ENCODE results near the gene SLC6A11. TPM values are rescaled to one million over a fixed set of nuclear protein-coding genes. Genes with fewer than 3 reads are reported as not detected.

Gene SLC6A11
- polyA plus RNA-seq, 1 experiment, result not detected

DNA sequence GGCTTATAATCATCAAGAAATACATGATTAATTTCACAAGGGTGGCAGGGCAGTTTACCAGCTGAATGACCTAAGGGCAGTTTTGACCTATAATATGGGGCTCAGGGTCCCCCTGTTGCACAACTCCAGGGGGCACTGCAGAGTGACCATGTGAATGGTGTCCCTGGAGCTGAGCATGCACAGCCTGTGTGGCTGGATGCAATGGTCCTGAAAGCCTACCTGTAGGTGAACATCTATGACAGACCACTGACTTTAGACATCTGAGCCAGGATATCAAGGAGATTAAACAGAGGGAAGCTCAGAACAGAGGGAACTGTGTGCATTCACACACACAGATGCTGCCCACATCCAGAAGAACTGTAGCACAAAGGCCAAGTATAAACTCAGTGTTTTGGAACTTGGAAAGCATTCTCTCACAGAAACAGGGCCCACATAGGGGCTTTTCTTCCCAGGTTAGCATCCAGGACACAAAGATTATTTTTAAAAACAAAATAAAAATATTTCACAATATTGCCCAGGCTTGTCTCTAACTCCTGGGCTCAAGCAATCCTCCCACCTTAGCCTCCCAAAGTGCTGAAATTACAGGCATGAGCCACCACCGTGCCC lies 7.8 kb upstream of the SLC6A11 start:
- Histone ChIP-seq H3K27me3 (ENCODE audit: control insufficient read depth, insufficient read depth, low read length) (no peaks in the 10 kb centered on the region), H3K4me3 (ENCODE audit: low read depth, low read length) (no peak overlapping the region), H3K36me3 (ENCODE audit: control insufficient read depth, insufficient read depth, low read length) (no peaks in the 10 kb centered on the region)
- POLR2A ChIA-PET, result no interaction called here
- CTCF ChIA-PET, result no interaction called here
- TF ChIP-seq, protein P1, sequence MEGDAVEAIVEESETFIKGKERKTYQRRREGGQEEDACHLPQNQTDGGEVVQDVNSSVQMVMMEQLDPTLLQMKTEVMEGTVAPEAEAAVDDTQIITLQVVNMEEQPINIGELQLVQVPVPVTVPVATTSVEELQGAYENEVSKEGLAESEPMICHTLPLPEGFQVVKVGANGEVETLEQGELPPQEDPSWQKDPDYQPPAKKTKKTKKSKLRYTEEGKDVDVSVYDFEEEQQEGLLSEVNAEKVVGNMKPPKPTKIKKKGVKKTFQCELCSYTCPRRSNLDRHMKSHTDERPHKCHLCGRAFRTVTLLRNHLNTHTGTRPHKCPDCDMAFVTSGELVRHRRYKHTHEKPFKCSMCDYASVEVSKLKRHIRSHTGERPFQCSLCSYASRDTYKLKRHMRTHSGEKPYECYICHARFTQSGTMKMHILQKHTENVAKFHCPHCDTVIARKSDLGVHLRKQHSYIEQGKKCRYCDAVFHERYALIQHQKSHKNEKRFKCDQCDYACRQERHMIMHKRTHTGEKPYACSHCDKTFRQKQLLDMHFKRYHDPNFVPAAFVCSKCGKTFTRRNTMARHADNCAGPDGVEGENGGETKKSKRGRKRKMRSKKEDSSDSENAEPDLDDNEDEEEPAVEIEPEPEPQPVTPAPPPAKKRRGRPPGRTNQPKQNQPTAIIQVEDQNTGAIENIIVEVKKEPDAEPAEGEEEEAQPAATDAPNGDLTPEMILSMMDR (IDR thresholded peaks at IDR 0.05; ENCODE audit: insufficient read depth, low read depth, low read length), result no peak
- DNase-seq (ENCODE audit: low read depth), result no peak

DNA sequence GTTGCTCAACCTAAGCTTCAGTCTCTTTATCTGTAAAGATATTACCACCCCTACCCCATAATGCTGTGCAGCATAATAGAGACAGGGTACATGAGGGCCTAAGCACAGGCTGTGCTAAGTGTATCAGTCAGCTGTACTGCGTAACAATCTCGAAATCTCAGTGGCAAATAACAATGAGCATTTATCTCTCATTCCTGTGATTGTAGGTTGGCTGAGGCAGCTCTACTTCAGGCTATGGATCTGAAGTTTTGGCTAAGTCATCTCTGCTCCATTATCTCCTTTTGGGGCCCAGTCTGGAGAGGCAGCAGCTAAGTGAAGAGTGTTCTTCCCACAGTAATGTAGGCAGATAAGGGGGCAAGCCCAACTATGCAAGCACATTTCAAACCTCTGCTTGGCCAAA lies 7.1 kb upstream of the SLC6A11 start:
- TF ChIP-seq, protein P1 (IDR thresholded peaks at IDR 0.05; ENCODE audit: insufficient read depth, low read depth, low read length), result no peak
- DNase-seq (ENCODE audit: low read depth), result no peak
- Histone ChIP-seq H3K4me3 (ENCODE audit: low read depth, low read length) (no peak overlapping the region), H3K27me3 (ENCODE audit: control insufficient read depth, insufficient read depth, low read length) (no peaks in the 10 kb centered on the region), H3K36me3 (ENCODE audit: control insufficient read depth, insufficient read depth, low read length) (no peaks in the 10 kb centered on the region)
- ChIA-PET POLR2A (no interaction called here), CTCF (no interaction called here)

DNA sequence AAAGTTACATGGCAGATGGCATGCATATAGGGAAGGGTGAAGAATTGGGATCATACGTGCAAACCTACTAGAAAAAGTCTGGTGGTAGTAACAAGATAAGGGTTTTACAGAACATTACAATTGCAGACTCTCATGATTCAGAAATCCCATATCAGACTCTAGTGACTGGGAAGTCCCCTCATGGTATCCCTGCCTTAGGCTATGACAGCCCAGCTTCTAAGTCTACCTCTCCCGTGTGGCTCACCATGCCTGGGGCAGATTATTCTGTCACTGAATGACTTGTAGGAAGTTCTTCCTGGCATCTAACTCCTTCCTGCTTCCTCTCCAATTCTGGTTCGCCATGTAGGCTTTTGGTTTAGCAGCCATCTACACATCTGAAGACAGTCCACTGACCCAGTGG lies 5.7 kb upstream of the SLC6A11 start:
- Histone ChIP-seq H3K27me3 (ENCODE audit: control insufficient read depth, insufficient read depth, low read length) (0 out of 2 replicates have a peak, but pooled peaks cover 2% of the 10 kb centered on the region), H3K4me3 (ENCODE audit: low read depth, low read length) (no peak overlapping the region), H3K36me3 (ENCODE audit: control insufficient read depth, insufficient read depth, low read length) (no peaks in the 10 kb centered on the region)
- ChIA-PET CTCF (no interaction called here), POLR2A (no interaction called here)
- no peak for DNase-seq (ENCODE audit: low read depth)
- TF ChIP-seq, protein P1 (IDR thresholded peaks at IDR 0.05; ENCODE audit: insufficient read depth, low read depth, low read length), result no peak

DNA sequence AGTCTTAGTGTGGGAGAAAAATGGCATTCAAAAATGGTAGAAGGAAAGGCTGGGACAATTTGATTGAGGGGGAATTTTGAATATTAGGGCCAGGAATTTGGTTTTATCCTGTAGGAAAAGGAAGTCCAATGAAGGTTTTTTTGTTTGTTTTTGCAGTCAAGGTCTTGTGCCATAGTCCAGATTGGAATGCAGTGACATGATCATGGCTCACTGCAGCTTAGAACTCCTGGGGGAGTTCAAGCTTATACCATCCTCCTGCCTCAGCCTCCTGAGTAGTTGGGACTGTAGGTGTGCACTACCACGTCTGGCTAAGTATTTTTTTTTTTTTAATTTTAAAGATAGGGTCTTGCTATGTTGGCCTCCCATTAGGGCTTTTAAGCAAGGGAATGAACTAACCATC lies 2.6 kb upstream of the SLC6A11 start:
- TF ChIP-seq, protein P1 (IDR thresholded peaks at IDR 0.05; ENCODE audit: insufficient read depth, low read depth, low read length), result no peak
- ChIA-PET POLR2A (no interaction called here), CTCF (no interaction called here)
- no peak for DNase-seq (ENCODE audit: low read depth)
- Histone ChIP-seq H3K4me3 (ENCODE audit: low read depth, low read length) (no peak overlapping the region), H3K27me3 (ENCODE audit: control insufficient read depth, insufficient read depth, low read length) (peaks cover 3% of the 10 kb centered on the region; the same call in 1 of the 2 replicates), H3K36me3 (ENCODE audit: control insufficient read depth, insufficient read depth, low read length) (no peaks in the 10 kb centered on the region)

DNA sequence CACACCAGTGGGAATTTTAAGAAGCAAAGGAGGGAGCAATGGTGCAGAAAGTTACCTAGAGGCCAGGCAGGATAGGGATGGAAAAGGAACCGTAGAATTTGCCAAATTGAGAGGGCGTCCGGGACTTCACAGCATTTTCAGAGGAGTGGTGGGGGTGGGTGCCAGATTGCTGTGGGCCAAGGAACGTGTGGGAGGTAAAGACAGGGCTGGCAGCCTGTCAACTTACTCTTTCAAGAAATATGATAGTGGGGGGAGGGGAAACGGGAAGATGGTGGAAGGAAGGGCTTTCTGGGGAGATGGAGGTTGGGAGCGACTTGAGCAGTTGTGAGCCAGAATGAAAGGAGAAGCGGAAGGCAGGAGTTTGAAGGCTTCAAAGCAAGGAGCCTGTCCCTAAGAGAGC lies 1.4 kb upstream of the SLC6A11 start:
- CTCF ChIA-PET, result no interaction called here
- no peak for DNase-seq (ENCODE audit: low read depth)
- POLR2A ChIA-PET, result no interaction called here
- no peak overlapping the region for H3K4me3 ChIP-seq (ENCODE audit: low read depth, low read length)
- TF ChIP-seq, protein P1 (IDR thresholded peaks at IDR 0.05; ENCODE audit: insufficient read depth, low read depth, low read length), result no peak
- no peaks in the 10 kb centered on the region for H3K36me3 ChIP-seq (ENCODE audit: control insufficient read depth, insufficient read depth, low read length)
- H3K27me3 ChIP-seq (ENCODE audit: control insufficient read depth, insufficient read depth, low read length), result peaks cover 3% of the 10 kb centered on the region; the same call in 1 of the 2 replicates

Measured in BJ (cell line).